ENCODE results near the gene ACR.
A peak's percentile ranks its signal among the peaks of the same experiment; 100 is the strongest.

Gene ACR

DNA sequence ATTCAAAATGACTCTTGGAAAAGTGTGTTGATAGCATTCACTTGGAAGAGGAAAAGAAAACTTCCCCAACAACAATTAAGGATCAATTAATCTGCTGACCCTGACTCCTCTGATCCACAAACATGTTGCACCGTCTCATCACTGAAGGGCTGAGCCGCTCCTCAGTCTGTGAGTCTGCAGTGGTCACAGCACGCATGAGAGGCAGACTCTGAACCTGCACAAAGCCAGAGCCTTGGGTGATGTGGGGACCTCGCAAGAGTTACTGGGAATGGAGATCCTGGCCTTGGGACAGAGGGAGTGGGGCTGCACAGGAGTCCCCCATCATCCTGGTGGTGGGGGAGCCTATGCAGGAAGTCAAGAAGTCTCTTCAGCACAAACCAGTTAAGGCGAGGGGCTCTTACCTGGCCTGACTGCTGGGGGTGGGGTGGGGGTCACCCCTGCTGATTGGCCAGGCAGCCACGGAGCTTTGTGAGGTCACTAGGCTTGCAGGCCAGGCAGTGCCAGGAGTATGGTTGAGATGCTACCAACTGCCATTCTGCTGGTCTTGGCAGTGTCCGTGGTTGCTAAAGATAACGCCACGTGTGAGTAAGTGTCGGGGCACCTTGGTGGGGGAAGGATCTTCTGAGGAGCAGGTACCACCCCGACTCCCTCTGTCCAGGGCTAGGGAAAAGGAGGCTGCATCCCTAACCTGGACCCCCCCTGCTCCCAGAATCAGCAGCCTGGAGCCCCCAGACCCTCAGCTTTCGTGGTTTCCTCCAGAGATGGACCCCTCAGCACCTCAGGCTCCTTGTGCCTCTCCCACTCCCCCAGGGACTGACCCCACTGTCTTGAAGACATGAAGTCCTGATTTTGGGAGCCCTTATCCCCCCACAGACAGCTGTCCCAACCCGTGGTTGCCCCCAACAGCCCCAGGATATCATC lies at the start of gene ACR:
ACR (plus strand) TSS at position 477 of the 921 bp plus-strand sequence; CDS start at position 509, 32 bp downstream.
- DNase-seq = no peak

DNA sequence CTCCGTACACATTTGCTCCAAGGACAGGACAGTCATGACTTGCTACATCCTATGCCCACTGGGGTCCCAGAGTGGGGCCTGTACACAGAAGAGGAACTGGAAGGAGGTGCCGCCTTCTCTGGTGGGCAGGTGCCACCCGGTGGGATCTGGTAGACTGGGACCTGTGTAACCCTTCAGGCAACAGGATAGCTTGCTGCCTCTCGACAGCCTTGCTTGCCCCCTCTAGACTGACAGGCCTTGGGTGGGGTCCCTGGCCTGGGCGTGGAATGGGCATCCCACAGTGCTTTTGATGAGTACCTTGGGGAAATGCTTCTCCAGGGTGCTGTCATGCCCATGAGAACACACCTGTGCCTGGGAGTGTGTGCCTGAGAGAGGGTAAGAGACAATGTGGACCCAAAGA lies 49.6 kb upstream of the ACR start:
- DNase-seq = no peak

DNA sequence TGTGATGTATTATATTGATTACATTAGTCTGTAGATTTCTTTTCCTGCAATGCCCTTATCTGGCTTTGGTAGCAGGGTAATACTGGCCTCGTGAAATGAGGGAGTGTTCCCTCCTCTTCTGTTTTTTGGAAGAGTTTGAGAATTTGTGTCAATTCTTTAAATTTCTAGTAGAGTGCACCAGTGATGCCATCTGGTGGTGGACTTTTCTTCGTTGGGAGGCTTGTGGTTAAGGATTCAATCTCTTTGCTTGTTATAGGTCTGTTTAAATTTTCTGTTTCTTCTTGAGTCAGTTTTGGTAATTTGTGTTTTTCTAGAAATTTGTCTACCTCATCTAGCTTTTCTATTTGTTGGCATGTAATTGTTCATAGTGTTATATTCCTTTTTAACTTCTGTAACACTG lies 46.5 kb upstream of the ACR start:
- DNase-seq = peak; percentile 71

DNA sequence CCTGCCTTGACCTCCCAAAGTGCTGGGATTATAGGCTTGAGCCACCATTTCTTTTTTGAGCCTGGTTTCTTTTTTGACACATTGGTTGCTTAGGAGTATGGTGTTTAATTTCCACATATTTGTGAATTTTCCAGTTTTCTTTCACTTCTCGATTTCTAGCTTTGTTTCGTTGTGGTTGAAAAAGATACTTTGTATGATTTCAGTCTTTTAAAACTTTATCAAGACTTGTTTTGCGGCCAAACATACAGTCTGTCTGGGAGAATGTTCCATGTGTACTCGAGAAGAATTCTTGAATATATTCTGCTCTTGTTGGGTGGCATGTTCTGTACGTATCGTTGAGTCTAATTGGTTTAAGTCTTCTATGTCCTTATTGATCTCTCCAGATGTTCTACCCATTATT lies 44.5 kb upstream of the ACR start:
- DNase-seq = no peak

DNA sequence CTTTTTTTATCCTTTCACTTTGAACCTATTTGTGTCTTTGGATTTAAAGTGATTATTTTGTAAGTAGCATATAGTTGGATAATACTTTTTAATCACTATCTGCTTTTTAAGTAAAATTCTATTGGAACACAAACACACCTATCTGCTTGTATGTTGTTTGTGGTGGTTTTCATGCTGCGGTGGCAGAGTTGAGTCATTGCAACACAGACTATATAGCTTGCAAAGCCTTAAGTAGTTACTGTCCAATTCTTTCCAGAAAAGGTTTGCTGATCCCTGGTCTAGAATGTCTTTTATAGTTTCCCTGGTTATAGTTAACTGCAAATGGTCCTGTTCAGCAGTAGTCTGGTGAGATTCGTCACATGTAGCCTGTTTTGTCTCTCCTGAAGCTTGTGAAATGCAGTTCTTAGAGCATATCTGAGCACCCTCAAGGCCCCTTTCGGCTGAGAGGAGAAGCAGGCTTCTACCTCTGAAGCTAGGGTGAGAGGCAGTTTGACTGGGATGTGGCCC lies 43.9 kb upstream of the ACR start:
- DNase-seq = no peak

DNA sequence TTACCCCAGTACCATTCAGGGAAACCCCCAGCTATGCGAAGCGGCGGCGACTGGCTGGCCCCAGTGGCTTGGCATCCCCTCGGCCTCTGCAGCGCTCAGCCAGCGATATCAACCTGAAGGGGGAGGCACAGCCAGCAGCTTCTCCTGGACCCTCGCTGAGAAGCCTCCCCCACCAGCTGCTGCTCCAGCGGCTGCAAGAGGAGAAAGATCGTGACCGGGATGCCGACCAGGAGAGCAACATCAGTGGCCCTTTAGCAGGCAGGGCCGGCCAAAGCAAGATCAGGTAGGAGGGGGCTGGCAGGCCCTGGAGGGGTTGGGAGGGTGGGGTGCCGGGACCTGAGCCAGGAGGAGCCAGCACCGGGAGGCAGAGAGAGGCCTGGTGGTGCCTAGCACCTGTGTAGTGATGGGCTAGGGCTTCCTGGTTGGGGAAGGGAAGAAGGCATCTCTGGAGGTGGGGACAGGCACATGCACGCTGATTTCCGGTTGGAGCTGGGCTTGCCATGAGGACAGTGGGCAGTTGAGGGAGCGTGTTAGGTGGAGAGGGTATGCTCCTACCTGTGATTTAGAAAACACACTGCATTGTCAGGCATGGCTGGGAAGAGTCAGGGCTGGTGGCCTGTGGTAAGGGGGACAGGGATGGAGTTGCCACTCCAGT lies 43.1 kb upstream of the ACR start:
- DNase-seq = no peak

DNA sequence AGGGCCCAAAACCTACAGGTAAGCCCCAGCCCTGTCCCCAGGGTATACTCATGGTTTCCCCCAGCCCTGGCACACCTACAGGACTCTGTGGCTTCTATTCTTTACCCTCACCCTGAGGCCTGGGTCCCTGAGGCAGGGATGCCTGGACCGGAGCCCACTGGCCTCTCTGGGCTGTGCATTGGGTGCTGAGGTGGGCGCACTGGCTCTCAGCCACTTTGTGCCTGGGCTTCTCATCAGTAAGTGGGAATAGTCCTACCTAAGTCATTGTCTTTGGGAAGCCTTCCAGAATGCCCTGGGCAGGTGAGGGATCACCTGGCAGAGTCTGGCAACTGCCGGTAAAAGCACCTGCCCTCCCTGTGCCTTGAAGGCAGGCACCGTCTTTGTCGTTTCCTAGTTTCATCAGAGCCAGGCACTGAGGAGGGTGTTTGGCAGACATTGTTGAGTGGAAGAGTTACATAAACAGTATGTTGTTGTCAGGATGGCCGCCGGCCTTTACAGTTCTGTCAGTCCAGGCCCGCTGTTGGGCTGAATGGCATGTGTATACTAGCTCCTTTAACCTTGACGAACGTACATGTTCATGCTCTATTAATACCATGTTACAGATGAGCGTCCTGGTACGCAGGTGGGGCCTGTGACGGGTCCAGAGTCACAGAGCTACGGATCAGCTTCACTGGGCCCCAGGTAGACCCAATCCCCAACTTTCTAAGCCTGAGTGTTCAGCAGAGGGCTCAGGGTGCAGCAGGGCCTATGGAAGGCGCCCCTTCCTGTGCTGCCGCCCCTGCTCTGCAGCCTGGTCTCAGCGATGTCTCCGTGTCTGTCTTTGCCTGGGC lies 42.4 kb upstream of the ACR start:
- DNase-seq = no peak

DNA sequence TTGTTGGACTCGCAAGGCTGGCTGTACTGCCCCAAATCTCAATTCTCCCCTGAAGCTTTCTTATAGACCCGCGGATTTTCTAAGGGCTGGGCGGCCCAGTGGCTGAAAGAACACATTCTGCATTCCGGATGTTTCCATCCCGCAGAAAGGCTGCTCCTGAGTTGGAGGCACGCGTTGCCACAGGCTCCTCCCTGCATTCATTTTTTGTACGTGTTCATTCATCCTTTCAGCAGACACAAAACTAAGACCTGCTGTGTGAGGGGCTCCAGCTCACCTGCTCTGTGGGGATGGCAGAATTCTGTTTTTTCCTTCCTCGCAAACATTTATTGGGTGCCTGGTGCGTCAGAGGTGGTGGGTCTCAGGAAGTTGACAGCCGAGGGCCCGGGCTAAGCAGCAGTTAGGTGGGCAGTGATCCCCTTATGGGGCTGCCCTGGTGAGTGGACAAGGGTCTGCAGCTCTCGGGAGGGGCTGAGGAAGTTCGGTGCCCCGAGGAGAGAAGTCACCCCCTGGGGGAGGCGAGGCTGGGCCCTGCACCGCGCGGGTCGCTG lies 41.7 kb upstream of the ACR start:
- no peak for DNase-seq

DNA sequence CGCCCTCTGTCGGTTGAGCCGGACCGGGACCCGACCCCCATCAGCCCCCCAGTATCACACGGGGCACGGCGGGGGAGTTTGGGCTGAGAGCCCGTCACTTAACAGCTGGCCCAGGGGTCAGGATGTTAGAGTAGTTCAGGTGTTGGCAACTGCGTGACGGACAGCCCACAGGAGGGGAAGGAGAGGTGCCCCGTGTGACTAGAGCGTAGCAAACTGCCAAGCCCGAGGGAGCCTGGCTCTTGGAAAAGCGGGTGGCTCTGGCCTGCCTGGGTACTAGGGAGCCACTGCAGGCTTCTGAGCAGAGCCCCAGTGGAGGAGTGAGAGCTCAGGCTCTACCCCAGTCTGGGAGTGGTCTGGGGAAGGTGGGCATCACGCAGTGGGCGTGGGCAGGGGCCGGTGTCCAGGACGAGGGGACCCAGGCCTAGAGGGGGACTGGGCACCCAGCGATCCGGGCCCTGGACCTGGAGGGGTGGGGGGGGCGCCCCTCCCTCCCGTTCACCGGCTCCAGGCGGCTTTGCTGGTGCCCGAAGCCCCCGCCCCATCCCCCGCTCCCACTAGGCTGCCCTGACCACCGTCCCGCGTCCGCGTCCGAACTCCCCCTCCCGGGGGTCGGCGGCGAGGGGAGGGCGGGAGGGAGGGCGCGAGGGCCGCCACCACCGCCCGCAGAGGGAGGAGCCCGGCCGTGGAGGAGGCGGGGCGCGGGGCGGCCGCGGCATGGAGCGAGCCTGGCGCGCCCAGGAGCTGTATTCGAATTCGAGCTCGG lies 41.0 kb upstream of the ACR start:
- no peak for DNase-seq

DNA sequence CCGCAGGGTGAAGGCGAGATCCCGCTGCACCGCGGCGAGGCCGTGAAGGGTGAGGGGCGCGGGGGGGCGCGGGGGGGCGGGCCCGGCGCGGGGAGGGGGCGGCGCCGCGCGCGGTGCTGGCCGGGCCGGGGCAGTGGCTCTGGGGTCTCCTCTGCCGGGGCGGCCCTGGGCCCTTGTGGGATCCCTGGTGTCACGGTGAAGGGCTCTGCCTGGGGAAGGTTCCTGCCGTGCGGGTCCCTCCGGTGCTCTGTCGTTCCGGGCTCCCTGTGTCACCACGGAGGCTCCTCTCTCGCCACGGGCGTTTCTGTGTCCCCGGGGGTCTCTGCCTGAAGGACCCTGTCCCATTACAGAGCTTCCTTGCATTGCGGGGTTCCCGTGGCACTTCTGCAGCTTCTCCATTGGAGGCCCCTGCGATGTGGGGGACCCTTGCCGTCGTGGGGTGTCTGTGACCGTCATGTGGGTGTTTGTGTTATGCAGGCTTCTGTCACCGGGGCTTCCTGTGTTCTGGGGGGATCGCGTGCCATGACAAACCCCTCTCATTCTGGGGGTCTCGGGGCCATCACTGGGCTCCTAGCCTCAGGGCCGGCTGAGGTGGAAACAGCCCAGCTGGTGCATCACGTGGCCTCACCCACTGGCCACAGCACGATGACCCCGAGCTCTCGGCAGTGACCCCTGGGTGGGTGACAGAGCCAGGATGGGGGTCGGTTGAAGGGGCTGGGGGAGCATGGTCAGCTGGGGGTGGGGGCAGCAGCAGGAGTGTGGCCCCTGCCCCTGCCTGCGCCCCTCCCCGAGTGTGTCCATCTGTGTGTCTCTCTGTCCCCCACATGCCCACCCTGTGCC lies 40.1 kb upstream of the ACR start:
- no peak for DNase-seq

DNA sequence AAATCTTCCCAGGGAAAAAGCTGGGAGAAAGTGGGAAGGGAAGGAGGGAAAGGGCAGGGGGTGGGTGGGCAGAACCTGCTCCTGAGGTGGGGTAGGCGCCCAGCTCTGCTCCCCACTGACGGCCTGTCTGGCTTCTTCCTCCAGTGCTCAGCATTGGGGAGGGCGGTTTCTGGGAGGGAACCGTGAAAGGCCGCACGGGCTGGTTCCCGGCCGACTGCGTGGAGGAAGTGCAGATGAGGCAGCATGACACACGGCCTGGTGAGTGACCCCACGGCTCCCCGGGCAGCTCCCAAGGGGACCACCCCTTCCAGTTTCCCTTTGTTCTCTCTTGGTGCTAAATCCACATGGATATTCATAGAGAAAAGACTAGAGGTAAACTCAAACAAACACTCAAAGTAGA lies 39.5 kb upstream of the ACR start:
- no peak for DNase-seq

DNA sequence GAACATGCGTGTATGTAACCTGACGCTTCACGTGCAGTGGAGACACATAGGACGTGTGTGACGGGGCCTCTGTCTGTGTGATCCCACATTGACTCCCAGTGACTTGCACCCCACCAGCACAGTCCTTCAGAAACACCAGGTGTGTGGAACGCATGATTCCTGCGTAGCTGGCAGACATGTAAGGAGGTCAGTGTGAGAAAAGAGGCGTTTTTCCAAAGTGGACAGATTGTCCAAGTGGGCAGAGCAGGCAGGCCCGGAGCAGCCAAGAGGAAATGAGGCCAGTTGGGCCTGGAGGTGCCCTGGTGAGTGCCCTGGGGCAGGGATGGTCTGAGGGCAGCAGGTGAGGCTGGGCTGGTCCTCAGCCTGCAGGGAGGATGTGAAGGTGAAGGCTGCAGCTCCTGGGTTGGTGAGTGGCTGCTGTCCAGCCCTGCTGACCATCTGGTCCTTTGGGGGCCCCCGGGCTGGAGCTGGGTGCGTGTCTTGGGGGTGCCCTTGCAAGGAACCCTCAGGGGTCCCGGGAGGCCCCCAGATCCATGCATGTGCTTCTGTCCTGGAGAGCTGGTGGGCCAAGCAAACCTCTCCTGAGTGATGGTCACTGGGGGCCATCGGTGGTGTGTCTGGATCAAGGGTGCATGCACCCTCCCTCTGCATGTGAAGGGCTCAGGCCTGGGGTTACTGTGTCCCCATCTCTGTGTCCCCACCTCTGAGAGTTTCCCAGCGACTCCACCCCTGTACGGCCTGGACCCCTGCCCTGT lies 38.8 kb upstream of the ACR start:
- DNase-seq = no peak

DNA sequence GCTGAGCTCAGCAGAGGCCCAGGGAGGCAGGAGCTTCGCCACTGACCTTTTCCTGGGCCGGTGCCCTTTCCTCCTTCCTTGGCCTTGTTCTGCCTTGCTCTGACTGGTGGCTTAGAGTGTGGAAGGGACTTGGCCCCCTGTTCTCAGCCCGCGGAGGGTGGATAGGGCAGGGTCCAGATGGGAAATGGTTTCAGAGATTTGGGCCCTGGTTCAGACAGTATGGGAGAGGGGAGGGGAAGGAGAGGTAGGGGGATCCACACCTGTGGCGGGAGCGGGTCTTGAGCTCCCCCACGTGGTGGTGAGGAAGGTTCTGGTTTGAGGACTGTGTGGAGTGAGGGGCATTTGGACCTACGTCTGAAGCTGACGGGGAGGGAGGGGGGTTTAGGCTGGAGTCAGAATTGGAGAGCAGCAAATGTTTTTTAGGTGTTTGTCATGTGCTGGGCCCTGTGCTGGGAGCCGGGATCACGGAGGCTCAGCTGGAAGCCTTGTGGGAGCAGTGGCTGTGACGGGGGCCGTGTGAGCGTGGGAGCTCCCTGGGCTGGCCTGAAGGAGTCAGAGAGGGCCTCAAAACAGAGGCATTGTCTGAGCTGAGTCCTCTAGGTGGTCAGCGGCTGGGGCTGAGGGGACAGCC lies 38.1 kb upstream of the ACR start:
- DNase-seq = no peak

DNA sequence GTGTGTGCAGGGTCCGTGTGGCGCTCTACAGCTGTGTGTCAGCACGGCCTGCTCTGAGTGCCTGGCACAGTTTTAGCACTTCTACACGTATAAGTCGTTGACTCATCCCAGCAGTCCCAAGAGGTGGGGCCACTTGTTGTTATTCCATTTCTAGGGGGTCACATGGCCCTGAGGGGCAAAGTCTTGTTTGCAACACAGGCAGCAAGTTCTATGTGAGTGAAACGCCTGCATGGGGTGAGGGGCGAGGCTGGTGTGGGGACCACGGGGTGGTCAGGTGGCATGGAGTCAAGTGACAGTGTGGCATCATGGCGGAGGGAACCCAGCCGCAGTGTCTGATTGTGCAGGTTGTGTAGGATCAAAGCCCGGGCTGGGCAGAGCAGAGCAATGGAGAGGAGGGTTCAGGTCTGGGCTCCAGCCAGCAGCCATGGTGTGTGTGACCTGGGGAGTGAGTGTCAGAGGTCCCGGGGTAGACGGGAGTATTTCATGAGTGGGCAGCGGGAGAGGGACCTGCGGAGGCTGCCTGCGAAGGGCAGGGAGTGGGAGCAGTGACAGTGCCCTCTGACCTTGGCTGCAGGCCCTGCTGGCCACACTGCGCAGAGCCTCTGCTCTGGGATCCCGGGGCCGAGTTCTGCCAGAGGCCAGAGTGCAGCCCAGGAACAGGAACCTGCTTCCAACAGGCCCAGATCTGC lies 37.5 kb upstream of the ACR start:
- no peak for DNase-seq

DNA sequence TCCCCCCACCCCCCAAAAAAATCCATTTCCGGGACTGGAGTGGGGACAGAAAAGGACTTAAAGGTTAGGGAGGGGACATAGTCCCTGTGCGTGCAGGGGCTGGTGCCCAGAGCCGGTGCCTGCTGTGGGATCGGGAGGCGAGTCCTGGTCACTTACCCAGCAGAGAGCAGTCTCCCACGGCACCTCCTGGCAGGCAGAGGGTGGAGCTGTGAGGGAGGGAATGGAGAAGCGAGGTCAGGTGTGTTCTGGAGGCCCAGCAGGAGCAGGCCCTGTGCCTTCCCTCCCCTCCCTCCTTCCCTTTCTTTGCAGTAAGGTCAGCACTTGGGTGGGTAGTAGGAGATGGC lies 37.0 kb upstream of the ACR start:
- no peak for DNase-seq

DNA sequence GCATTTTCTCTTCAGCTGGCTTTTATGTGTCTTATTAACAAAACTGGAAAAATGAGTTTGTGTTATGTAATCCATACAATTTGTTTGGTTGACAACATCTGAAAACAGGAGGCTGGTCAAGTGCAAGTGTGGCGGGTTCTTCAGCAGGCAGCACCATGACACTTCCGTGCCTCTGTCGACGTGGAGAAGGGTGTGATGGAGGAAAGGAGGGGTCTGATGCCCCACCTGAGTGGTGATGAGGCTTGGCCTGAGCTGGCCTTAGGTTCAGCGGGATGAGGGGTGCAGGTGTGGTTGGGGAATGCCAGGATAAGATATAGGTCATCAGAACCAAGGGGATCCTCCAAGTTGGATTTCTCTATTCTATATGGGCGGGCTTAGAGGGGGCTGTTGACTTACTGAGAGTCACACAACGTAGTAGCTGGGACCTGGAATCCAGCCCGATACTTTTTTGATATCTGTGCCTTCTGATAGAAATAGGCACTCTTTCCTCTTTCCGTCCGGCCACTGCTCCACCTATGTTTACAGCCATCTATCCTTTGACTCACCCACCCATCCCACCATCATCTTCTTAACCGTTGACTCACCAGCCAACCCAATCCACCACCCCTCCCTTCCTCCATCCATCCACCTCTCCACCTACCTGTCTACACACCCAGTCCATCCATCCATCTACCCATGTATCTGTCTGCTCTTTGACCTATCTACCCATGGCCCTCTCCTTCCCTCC lies 36.4 kb upstream of the ACR start:
- DNase-seq = no peak

DNA sequence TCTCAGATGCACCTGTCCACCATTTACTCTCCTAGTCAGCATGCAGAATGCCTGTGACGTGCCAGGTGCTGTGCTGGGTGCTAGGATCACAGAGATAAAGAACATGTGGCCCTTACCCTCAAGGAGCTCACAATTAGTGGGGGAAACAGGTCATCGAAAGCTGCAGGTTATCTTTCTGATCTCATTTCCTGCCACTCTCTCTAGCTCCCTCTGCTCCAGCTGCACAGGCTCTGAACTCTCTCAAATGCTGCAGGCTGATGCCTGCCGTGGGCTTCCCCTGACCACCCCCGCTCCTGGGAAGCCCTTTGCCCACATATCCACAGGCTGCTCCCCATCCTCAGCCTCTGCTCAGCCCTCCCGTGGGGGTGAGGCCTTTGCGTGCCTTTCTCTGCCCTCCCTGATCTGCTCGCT lies 35.7 kb upstream of the ACR start:
- no peak for DNase-seq

DNA sequence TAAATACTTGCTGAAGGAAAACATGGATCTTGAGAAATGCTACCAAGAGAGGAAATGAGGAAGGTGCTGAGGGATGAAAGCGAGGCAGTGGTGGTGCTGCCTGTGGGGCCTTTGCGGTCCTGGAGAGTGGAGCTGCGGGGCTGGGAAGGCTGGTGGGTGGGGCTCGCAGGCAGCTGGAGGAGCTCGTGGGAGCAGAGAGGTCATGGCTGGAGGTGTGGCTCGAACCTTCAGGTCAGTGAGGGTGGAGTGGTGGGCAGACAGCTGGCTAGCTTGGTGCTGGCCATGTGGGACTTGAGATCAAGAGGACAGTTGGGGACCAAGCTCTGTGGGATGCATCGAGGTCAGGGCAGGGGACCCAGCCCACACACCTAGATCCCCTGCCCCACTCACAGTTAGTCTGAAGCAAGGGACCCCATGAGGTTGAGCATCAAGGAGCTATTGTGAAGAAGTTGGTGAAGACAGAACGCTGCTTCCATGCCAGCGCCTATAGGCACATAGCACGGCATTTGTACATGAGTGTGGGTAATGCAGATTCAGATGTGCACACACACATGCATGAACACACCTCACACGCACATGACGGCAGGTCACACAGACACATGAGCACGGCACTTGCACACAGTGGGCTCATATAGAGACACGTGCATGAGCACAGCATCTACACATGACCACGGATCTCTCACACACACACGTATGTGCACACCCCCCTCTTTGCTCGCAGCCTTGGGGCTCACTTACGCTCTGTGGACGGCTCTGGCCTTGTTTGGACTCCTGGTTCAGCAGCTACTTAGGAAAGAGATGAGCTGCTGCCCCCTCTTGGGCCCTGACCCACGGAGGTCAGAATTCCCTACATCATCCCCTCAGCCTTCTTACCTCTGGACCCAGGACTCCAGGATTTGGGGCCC lies 34.9 kb upstream of the ACR start:
- no peak for DNase-seq

Measured in hematopoietic multipotent progenitor cell treated with erythropoietin and hydrocortisone succinate and interleukin-3 and kit ligand, for 6 days (in vitro differentiated cells).